ENCODE results near the gene TMEM94. TPM values are rescaled to one million over a fixed set of nuclear protein-coding genes. Genes with fewer than 3 reads are reported as not detected.

Gene TMEM94
- polyA plus RNA-seq, result 6.1 and 6.2 TPM in 2 replicates

DNA sequence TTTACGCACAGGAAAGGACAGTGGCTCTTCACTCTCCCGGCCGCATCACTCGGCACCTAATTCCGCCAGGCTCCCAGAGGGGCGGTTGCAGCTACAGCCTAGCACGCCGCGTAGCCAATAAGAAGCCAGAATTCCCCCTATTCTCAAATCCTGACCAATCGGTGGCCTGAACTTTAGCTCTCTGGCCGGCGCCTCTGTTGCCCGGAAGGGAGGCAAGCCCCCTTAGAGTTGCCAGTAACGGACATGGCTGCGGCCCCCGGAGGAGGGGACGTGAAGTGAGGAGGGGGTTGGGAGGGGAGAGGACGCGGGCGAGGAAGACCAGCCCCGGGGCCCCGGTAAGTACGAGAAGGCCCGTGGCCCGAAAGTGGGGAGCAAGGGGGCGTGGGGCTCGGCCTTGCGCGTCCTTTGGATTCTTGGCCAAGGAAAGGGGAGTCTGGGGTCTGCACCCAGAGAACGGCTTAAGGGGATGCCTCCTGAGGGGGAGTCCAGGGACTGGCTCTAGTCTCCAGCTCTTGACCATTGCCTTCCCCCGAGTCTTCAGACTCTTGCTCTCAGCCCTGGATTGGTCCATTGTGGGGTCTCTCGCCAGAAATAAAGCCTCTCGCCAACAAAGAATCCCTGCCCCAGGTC, at the start of gene TMEM94:
Gene TMEM94 (plus strand): TSS at position 219 of the 630 bp plus-strand sequence. CDS start 15,271 bp downstream, outside the sequence.

DNA sequence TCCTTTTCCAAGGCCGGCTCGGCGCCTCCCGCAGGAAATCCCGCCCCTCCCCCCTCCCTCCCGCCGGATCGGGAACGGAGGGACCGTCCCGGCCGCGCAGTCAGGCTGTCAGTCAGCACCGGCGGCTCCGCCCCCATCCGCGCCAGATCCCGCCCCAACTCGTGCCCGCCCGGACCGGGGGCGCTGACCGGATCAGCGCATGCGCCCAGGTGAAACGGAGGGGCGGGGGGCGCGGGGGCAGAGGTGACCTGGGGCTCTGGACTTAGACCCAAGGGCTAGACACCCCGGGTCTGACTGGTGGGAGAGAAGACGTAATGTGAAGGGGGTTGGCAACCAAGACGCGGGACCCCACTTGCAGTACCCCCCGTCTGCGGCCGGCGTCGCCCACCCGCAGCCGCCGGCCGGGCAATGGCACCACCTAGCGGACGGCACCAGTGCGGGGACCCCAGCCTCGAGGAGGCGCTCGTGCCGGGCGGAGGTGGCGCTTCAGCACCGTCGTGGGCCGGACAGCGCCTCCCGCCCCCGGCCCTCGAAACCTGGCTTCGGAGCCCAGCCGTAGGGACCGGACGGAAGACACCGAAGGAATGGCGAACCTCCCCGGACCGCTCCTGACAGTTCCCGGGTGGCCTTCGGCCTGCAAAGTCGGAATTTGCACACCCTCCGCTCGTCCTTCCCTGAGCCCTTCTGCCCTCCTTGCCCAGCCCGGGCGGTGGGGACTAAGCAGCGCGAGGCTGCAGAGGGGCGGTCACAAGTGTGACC, 59.2 kb downstream of the TMEM94 start, which contains the start of gene CASKIN2:
Gene CASKIN2 (minus strand): TSS at position 42 of the 759 bp plus-strand sequence. CDS start 1,733 bp downstream, outside the sequence.

DNA sequence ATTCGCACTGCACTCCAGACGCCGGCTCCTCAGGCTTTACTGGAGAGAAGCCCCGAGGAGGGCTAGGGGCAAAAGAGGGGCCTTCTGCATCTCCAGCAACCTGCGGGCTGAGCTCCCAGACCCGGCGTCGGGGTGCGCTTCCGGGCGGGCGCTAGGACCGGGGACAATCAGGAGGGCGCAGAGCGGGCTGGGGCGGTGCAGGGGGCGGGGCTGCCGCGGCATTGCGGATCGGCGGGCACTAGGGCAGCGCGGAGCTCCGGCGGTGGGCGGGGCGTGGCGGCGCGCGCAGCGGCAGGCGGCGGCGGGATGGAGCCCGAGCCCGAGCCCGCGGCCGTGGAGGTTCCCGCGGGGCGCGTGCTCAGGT, 59.8 kb downstream of the TMEM94 start, which contains the start of gene TSEN54:
Gene TSEN54 (plus strand): TSS at position 274 of the 364 bp plus-strand sequence. CDS start 33 bp downstream, at position 307.

DNA sequence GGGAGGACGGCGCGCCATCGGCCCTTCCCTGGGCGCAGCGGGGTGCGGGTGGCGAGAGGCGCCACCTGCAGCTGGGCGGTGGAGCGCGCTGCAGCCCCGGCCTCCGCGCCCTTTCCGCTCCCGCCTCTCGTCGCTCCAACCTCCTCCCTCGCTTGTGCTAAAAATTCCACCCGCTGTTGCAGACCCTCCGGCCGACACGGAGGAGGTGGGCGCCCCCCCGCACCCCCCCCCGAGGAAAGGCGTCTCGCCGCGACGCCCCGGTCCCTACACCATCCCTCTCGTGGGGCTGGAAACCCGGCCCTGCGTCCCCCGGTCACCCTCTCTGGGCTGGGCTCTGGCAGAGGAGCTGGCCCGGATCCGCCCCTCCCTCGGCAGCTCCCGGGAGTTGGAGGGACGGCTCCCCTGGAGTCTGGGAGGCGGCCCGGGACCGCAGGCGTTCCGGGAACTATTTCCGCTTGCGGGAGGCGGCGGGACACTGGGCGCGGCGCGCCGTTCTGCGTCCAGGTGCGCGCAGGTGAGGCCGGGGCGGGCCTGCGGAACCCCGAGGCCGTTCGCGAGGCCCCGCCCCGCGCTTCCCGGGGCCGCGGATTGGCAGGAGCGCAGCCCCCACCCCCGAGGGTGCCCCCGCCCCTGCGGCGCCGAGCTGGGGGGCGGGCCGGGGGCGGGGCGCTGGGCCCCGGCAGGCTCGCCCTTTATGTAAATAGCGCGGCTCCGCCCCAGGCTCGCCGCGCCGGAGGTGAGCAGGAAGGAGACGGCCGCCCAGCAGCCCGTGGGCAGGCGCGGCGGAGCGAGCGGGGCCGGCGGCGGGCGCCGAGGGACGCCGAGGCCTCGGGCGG, 68.8 kb downstream of the TMEM94 start, which contains the start of gene LLGL2:
Gene LLGL2 (plus strand): TSS at position 728 of the 836 bp plus-strand sequence. CDS start 17,730 bp downstream, outside the sequence.

Other genes with a start within 250 kb of the TMEM94 start
- 9.1 and 10.0 TPM in 2 replicates for gene GGA3, start 195.0 kb upstream of the TMEM94 start, polyA plus RNA-seq
- 64.4 and 95.0 TPM in 2 replicates for gene MRPS7, start 194.8 kb upstream of the TMEM94 start, polyA plus RNA-seq
- 3.8 and 7.1 TPM in 2 replicates for gene MIF4GD, start 185.4 kb upstream of the TMEM94 start, polyA plus RNA-seq
- gene SLC25A19, start 167.2 kb upstream of the TMEM94 start, polyA plus RNA-seq, result 5.8 and 8.1 TPM in 2 replicates
- 219 and 222 TPM in 2 replicates for gene GRB2, start 51.0 kb upstream of the TMEM94 start, polyA plus RNA-seq
- gene CASKIN2, start 58.9 kb downstream of the TMEM94 start, polyA plus RNA-seq, result 0.17 and 0.27 TPM in 2 replicates
- gene TSEN54, start 59.9 kb downstream of the TMEM94 start, polyA plus RNA-seq, result 2.3 and 4.3 TPM in 2 replicates
- gene LLGL2, start 69.1 kb downstream of the TMEM94 start, polyA plus RNA-seq, result not detected in 2 replicates
- not detected in 2 replicates for gene MYO15B, start 131.2 kb downstream of the TMEM94 start, polyA plus RNA-seq
- gene SMIM5, start 176.8 kb downstream of the TMEM94 start, polyA plus RNA-seq, result not detected in 2 replicates
- 8.6 and 9.0 TPM in 2 replicates for gene RECQL5, start 210.5 kb downstream of the TMEM94 start, polyA plus RNA-seq
- gene SAP30BP, start 210.7 kb downstream of the TMEM94 start, polyA plus RNA-seq, result 84.6 and 108 TPM in 2 replicates